GM18870 (cell line): ENCODE measurements around the gene FUOM.
"Not testable (repeated sequence)": the region's sequence is repeated elsewhere in the genome, so short reads cannot be mapped to it uniquely, and the experiment has no call there.

Experiments
- ATAC-seq: cut with Tn5 transposase; IDR thresholded peaks from one replicate; pipeline ENCODE4 v1.9.1; 2021; ENCODE audit warnings: moderate library complexity; ENCODE audit not compliant: unreplicated experiment

Gene FUOM

GRCh38 chr10:133335246-133336117 lies 22.3 kb downstream of the FUOM start:
- no peak for ATAC-seq

GRCh38 chr10:133334503-133335245 lies 23.1 kb downstream of the FUOM start:
- no peak for ATAC-seq

GRCh38 chr10:133332936-133333699 lies 24.7 kb downstream of the FUOM start:
- ATAC-seq = no peak

GRCh38 chr10:133329491-133330202 lies 28.2 kb downstream of the FUOM start:
- ATAC-seq = peak; percentile 61

- no peak for ATAC-seq
These were observed 29.2 kb downstream of the FUOM start for GRCh38 chr10:133328358-133329343.

- ATAC-seq = no peak
These were observed 30.0 kb downstream of the FUOM start for GRCh38 chr10:133327651-133328357.

GRCh38 chr10:133326745-133327650 lies 30.8 kb downstream of the FUOM start:
- no peak for ATAC-seq

- ATAC-seq = no peak
These were observed 31.6 kb downstream of the FUOM start for GRCh38 chr10:133326223-133326551.

- ATAC-seq = no peak
These were observed 32.2 kb downstream of the FUOM start for GRCh38 chr10:133325440-133326222.

- ATAC-seq = no peak
These were observed 33.0 kb downstream of the FUOM start for GRCh38 chr10:133324857-133325260.

GRCh38 chr10:133324198-133324792 lies 33.5 kb downstream of the FUOM start:
- no peak for ATAC-seq

GRCh38 chr10:133322064-133322709 lies 35.6 kb downstream of the FUOM start:
- ATAC-seq = not testable (repeated sequence)

GRCh38 chr10:133320852-133321422 lies 36.9 kb downstream of the FUOM start:
- not testable (repeated sequence) for ATAC-seq

- ATAC-seq = no peak
These were observed 39.2 kb downstream of the FUOM start for GRCh38 chr10:133318494-133319127.

GRCh38 chr10:133316732-133317131 lies 41.1 kb downstream of the FUOM start:
- no peak for ATAC-seq
